Mesenchymal stem cell (in vitro differentiated cells and primary cell): ENCODE measurements around the gene SNX30.

Experiments
- DNase-seq: peaks from one replicate; pipeline ENCODE4 v3.0.0-alpha.2; 2013
- H2AFZ ChIP-seq: one replicate; pipeline ENCODE4 v1.6.1; 2013; ENCODE audit warnings: low read depth, mild to moderate bottlenecking, control low read depth, inconsistent platforms, low read length, moderate library complexity
- H2AK5ac ChIP-seq: 2 replicates; pipeline ENCODE4 v1.6.1; 2013; ENCODE audit warnings: low read length, moderate library complexity, mild to moderate bottlenecking, inconsistent platforms; ENCODE audit not compliant: severe bottlenecking
- H2BK120ac ChIP-seq: one replicate; pipeline ENCODE4 v1.6.1; 2013; ENCODE audit warnings: low read depth, mild to moderate bottlenecking, inconsistent platforms, low read length, moderate library complexity
- H2BK12ac ChIP-seq, 2 experiments: one replicate each; pipeline ENCODE4 v1.6.1; 2013; ENCODE audit warnings: inconsistent platforms in 2 of 2, low read length in 2 of 2, mild to moderate bottlenecking in 2 of 2, moderate library complexity in 2 of 2, control low read depth in 1 of 2
- H2BK15ac ChIP-seq: one replicate; pipeline ENCODE4 v1.6.1; 2013; ENCODE audit warnings: mild to moderate bottlenecking, low read depth, inconsistent platforms; ENCODE audit not compliant: poor library complexity, severe bottlenecking
- H2BK5ac ChIP-seq: 2 replicates; pipeline ENCODE4 v1.6.1; 2013; ENCODE audit warnings: low read depth, mild to moderate bottlenecking, low read length, control low read depth, inconsistent platforms; ENCODE audit not compliant: poor library complexity, severe bottlenecking
- H3K14ac ChIP-seq, 2 experiments: one replicate each; pipeline ENCODE4 v1.6.1; 2013; ENCODE audit warnings: inconsistent platforms in 2 of 2, low read length in 2 of 2, control low read depth in 1 of 2, mild to moderate bottlenecking in 1 of 2, moderate library complexity in 1 of 2
- H3K18ac ChIP-seq, 2 experiments: one replicate each; pipeline ENCODE4 v1.6.1; 2013; ENCODE audit warnings: inconsistent platforms in 2 of 2, low read length in 2 of 2, control low read depth in 1 of 2, low read depth in 1 of 2, mild to moderate bottlenecking in 1 of 2
- H3K23ac ChIP-seq, 2 experiments: one replicate each; pipeline ENCODE4 v1.6.1; 2013; ENCODE audit warnings: inconsistent platforms in 2 of 2, low read length in 2 of 2, mild to moderate bottlenecking in 2 of 2, moderate library complexity in 2 of 2, control low read depth in 1 of 2
- H3K27ac ChIP-seq: 2 replicates; pipeline ENCODE4 v1.5.1; 2013; ENCODE audit warnings: mild to moderate bottlenecking, moderate library complexity, low read length, control low read depth, inconsistent platforms; ENCODE audit not compliant: poor library complexity, severe bottlenecking
- H3K27me3 ChIP-seq, 2 experiments: 2 replicates each; pipeline versions ENCODE4 v1.6.1 to v1.7.0; 2013; ENCODE audit warnings: low read length in 2 of 2, mild to moderate bottlenecking in 2 of 2, moderate library complexity in 2 of 2, control low read depth in 1 of 2, inconsistent platforms in 1 of 2; ENCODE audit not compliant: control insufficient read depth in 1 of 2, insufficient read depth in 1 of 2
- H3K36me3 ChIP-seq, 2 experiments: 2 replicates each; pipeline versions ENCODE4 v1.6.1 to v1.7.0; 2013; ENCODE audit warnings: low read length in 2 of 2, control low read depth in 1 of 2, inconsistent platforms in 1 of 2, low read depth in 1 of 2, mild to moderate bottlenecking in 1 of 2; ENCODE audit not compliant: insufficient read depth in 2 of 2, control insufficient read depth in 1 of 2
- H3K4ac ChIP-seq, 2 experiments: one replicate each; pipeline ENCODE4 v1.6.1; 2013; ENCODE audit warnings: inconsistent platforms in 2 of 2, low read length in 2 of 2, mild to moderate bottlenecking in 2 of 2, moderate library complexity in 2 of 2, control low read depth in 1 of 2, low read depth in 1 of 2
- H3K4me1 ChIP-seq: 2 replicates; pipeline ENCODE4 v1.6.1; 2013; ENCODE audit warnings: low read depth, low read length, control low read depth; ENCODE audit not compliant: control insufficient read depth, insufficient read depth
- H3K4me2 ChIP-seq: 2 replicates; pipeline ENCODE4 v1.6.1; 2013; ENCODE audit warnings: low read length, mild to moderate bottlenecking, inconsistent platforms; ENCODE audit not compliant: poor library complexity, severe bottlenecking
- H3K4me3 ChIP-seq, 2 experiments: 2 replicates each; pipeline versions ENCODE4 v1.5.1 to v1.7.0; 2013; ENCODE audit warnings: low read length in 2 of 2, mild to moderate bottlenecking in 2 of 2, control low read depth in 1 of 2, low read depth in 1 of 2; ENCODE audit not compliant: insufficient read depth in 1 of 2
- H3K79me1 ChIP-seq: replicated peaks from 2 replicates; pipeline ENCODE4 v1.6.1; 2013; ENCODE audit warnings: mild to moderate bottlenecking, control low read depth, low read length, inconsistent platforms; ENCODE audit not compliant: poor library complexity, severe bottlenecking
- H3K9ac ChIP-seq: 2 replicates; pipeline ENCODE4 v1.7.0; 2013; ENCODE audit warnings: mild to moderate bottlenecking, low read length, moderate library complexity
- H3K9me3 ChIP-seq: 2 replicates; pipeline ENCODE4 v1.7.0; 2013; ENCODE audit warnings: mild to moderate bottlenecking, low read length; ENCODE audit not compliant: control insufficient read depth
- H4K8ac ChIP-seq: one replicate; pipeline ENCODE4 v1.6.1; 2013; ENCODE audit warnings: inconsistent platforms, mild to moderate bottlenecking, low read length, moderate library complexity
- H4K91ac ChIP-seq: one replicate; pipeline ENCODE4 v1.6.1; 2013; ENCODE audit warnings: mild to moderate bottlenecking, low read length, inconsistent platforms
- WGBS: methylation state at CpG from one replicate; pipeline ENCODE4 v1.1.7; 2013; ENCODE audit warnings: mixed read lengths; 5-methylcytosine and 5-hydroxymethylcytosine counted together

The SNX30 gene

GRCh38 chr9:112765281-112765680 is 14.7 kb downstream of the SNX30 start:
- H3K9me3 ChIP-seq: peaks cover 3% of the 10 kb centered on the region
- no peak overlapping the region for H3K4me3 ChIP-seq
- H4K91ac ChIP-seq: no peak overlapping the region
- H3K18ac ChIP-seq: no peak overlapping the region
- no peak overlapping the region for H3K4me2 ChIP-seq
- peaks cover 0 to 3% of the 10 kb centered on the region in 2 experiments for H3K36me3 ChIP-seq
- no peaks in the 10 kb centered on the region for H3K27me3 ChIP-seq
- no peak overlapping the region for H3K9ac ChIP-seq
- H3K27ac ChIP-seq: no peak overlapping the region
- no peak overlapping the region for H2BK12ac ChIP-seq
- H3K79me1 ChIP-seq: peaks cover 38% of the 10 kb centered on the region
- H3K23ac ChIP-seq: no peak overlapping the region
- DNase-seq: no peak
- no peak overlapping the region for H3K14ac ChIP-seq
- H2AK5ac ChIP-seq: no peak overlapping the region
- H3K4me1 ChIP-seq: peaks cover 2% of the 10 kb centered on the region
- H2AFZ ChIP-seq: no peak overlapping the region
- no peak overlapping the region for H2BK120ac ChIP-seq
- no peak overlapping the region for H3K4ac ChIP-seq
- no peak overlapping the region for H2BK15ac ChIP-seq
- H2BK5ac ChIP-seq: no peak overlapping the region
- WGBS: 100% methylated on average over 1 of the region's 1 CpG
- no peak overlapping the region for H4K8ac ChIP-seq

DNA sequence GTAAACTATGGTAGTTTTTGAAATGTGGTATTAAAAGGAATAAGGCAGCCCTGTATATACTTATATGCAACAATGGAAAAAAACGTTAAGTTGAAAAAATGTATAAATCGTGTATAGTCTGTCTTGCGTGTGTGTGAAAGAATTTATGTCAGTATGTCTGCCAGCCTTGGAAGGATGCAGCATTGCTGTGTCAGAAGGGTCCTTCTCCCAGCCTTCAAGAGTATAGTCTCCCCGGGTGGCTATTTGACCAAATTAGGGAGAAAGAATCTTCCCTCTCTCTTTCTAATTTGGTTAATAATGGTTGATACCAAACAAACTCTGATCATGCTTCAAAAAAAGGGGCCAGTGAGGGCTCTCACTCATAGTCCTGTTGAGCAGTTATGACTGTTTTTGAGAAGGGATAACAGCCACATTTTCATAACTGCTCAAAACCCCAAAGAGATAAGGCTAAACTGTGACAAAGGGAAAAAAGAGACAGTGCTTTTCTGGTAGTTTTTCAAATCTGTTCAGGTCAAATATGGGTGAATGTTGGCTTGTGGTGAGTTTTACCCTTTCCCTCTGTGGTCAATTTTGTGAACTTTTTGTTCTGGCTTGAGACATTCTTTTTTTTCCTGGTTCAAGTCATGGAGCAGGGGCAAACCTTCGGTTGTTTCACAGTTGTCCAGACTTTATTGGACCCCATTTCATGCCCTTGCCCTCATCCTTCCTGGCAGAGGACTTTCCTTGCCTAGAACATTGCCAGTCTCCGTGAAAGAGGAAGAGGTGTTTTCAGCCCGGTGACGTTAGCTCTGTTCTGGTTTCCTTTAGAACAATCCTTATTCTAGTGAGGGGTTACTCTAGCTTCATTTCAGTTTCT is 21.0 kb downstream of the SNX30 start:
- no peak overlapping the region for H3K27ac ChIP-seq
- peaks cover 25% of the 10 kb centered on the region for H3K79me1 ChIP-seq
- peaks cover 0 to 8% of the 10 kb centered on the region in 2 experiments for H3K36me3 ChIP-seq
- H3K23ac ChIP-seq: no peak overlapping the region
- H3K9ac ChIP-seq: no peak overlapping the region
- no peaks in the 10 kb centered on the region for H3K4me1 ChIP-seq
- H3K4me3 ChIP-seq: no peak overlapping the region
- H3K18ac ChIP-seq: peak overlapping the region in 1 of 2 experiments; percentile 0
- no peak overlapping the region for H3K4ac ChIP-seq
- no peak overlapping the region for H2BK12ac ChIP-seq
- H3K14ac ChIP-seq: no peak overlapping the region
- no peak overlapping the region for H2BK15ac ChIP-seq
- no peaks in the 10 kb centered on the region for H3K27me3 ChIP-seq
- H2AK5ac ChIP-seq: no peak overlapping the region
- no peak for DNase-seq
- H3K9me3 ChIP-seq: peaks cover 1% of the 10 kb centered on the region
- H2BK5ac ChIP-seq: no peak overlapping the region
- WGBS: 90% methylated on average over 7 of the region's 8 CpGs
- no peak overlapping the region for H2BK120ac ChIP-seq
- no peak overlapping the region for H2AFZ ChIP-seq
- no peak overlapping the region for H4K91ac ChIP-seq
- no peak overlapping the region for H4K8ac ChIP-seq
- no peak overlapping the region for H3K4me2 ChIP-seq

DNA sequence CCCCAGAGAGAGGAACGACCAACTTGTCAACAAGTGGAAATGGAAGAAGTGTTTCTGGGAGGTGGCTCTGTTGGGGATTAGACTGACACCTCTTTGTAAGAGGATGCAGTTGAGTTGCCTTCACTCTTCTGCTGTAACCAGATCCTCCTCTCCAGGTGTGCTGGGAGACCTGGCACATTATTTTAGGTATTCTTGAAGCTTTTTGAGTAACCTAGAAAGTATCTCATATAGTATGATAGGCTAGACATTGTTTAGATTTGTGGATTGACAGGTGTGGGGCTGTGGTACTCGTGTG is 21.6 kb downstream of the SNX30 start:
- no peak overlapping the region for H2BK120ac ChIP-seq
- no peak overlapping the region for H3K4me3 ChIP-seq
- no peak overlapping the region for H2BK15ac ChIP-seq
- peaks cover 0 to 8% of the 10 kb centered on the region in 2 experiments for H3K36me3 ChIP-seq
- no peak overlapping the region for H3K14ac ChIP-seq
- no peak overlapping the region for H4K8ac ChIP-seq
- H4K91ac ChIP-seq: no peak overlapping the region
- WGBS: 83% methylated on average over 2 of the region's 2 CpGs
- no peaks in the 10 kb centered on the region for H3K27me3 ChIP-seq
- H3K9me3 ChIP-seq: no peaks in the 10 kb centered on the region
- no peak overlapping the region for H2AK5ac ChIP-seq
- no peaks in the 10 kb centered on the region for H3K4me1 ChIP-seq
- H2AFZ ChIP-seq: no peak overlapping the region
- no peak overlapping the region for H3K18ac ChIP-seq
- DNase-seq: no peak
- no peak overlapping the region for H3K23ac ChIP-seq
- no peak overlapping the region for H2BK5ac ChIP-seq
- no peak overlapping the region for H3K4ac ChIP-seq
- H2BK12ac ChIP-seq: no peak overlapping the region
- H3K27ac ChIP-seq: no peak overlapping the region
- no peak overlapping the region for H3K9ac ChIP-seq
- no peak overlapping the region for H3K4me2 ChIP-seq
- peaks cover 28% of the 10 kb centered on the region for H3K79me1 ChIP-seq

- H3K4me1 ChIP-seq: no peaks in the 10 kb centered on the region
- no peak overlapping the region for H2BK15ac ChIP-seq
- no peak overlapping the region for H2BK120ac ChIP-seq
- no peak overlapping the region for H3K9ac ChIP-seq
- peaks cover 28% of the 10 kb centered on the region for H3K79me1 ChIP-seq
- DNase-seq: no peak
- H3K9me3 ChIP-seq: no peaks in the 10 kb centered on the region
- H3K14ac ChIP-seq: no peak overlapping the region
- no peak overlapping the region for H3K27ac ChIP-seq
- no peak overlapping the region for H3K18ac ChIP-seq
- no peak overlapping the region for H2AFZ ChIP-seq
- H2AK5ac ChIP-seq: no peak overlapping the region
- H3K4me3 ChIP-seq: no peak overlapping the region
- H3K4me2 ChIP-seq: no peak overlapping the region
- H3K36me3 ChIP-seq: peaks cover 0 to 8% of the 10 kb centered on the region in 2 experiments
- 79% methylated on average over 2 of the region's 4 CpGs for WGBS
- no peak overlapping the region for H4K91ac ChIP-seq
- no peak overlapping the region for H3K23ac ChIP-seq
- H3K27me3 ChIP-seq: no peaks in the 10 kb centered on the region
- no peak overlapping the region for H2BK12ac ChIP-seq
- no peak overlapping the region for H4K8ac ChIP-seq
- no peak overlapping the region for H2BK5ac ChIP-seq
- no peak overlapping the region for H3K4ac ChIP-seq
Observed at GRCh38 chr9:112772551-112772950, 22.0 kb downstream of the SNX30 start.
